GM23338 (cell line): ENCODE data around the gene CHST4. TPM values are rescaled to one million over a fixed set of nuclear protein-coding genes. Genes with fewer than 3 reads are reported as not detected.

Experiments used
- ATAC-seq: fragments of 200-7000 bp; cut with Tn5 transposase; 3 replicates; pipeline ENCODE4 v1.9.1; 2020
- DNase-seq: peaks from one replicate; pipeline ENCODE4 v3.0.0-alpha.2; 2015; ENCODE audit warnings: low spot score
- H2AFZ ChIP-seq: fragments of 200-600 bp; sonication (generic); 2 replicates; pipeline ENCODE4 v1.8.0; 2016; ENCODE audit warnings: antibody characterized with exemption, mild to moderate bottlenecking, moderate library complexity
- H3F3A ChIP-seq: fragments of 200-600 bp; sonication (generic); replicated peaks from 2 replicates; pipeline ENCODE4 v1.8.0; 2017; ENCODE audit warnings: antibody characterized with exemption, mixed run types, low read depth
- H3K27ac ChIP-seq: fragments of 200-600 bp; sonication (generic); 2 replicates; pipeline ENCODE4 v1.6.1; 2016; ENCODE audit warnings: low read depth
- H3K27me3 ChIP-seq: fragments of 200-600 bp; sonication (generic); 2 replicates; pipeline ENCODE4 v1.8.0; 2016; ENCODE audit warnings: mild to moderate bottlenecking, mixed run types, moderate library complexity; ENCODE audit not compliant: insufficient read depth
- H3K36me3 ChIP-seq: fragments of 200-600 bp; sonication (generic); 2 replicates; pipeline ENCODE4 v1.8.0; 2016; ENCODE audit warnings: mild to moderate bottlenecking; ENCODE audit not compliant: insufficient read depth
- H3K4me1 ChIP-seq: fragments of 200-600 bp; sonication (generic); 2 replicates; pipeline ENCODE4 v1.8.0; 2016; ENCODE audit warnings: mild to moderate bottlenecking, moderate library complexity; ENCODE audit not compliant: insufficient read depth
- H3K4me2 ChIP-seq: fragments of 200-600 bp; sonication (generic); 2 replicates; pipeline ENCODE4 v1.7.1; 2017; ENCODE audit warnings: mixed run types
- H3K4me3 ChIP-seq: fragments of 200-600 bp; sonication (generic); 2 replicates; pipeline ENCODE4 v1.6.1; 2016; ENCODE audit warnings: mixed run types
- H3K79me2 ChIP-seq: fragments of 200-600 bp; sonication (generic); replicated peaks from 2 replicates; pipeline ENCODE4 v1.8.0; 2017; ENCODE audit warnings: mild to moderate bottlenecking; ENCODE audit not compliant: insufficient read depth
- H3K9me2 ChIP-seq: fragments of 200-600 bp; sonication (generic); 2 replicates; pipeline ENCODE4 v1.8.0; 2017; ENCODE audit not compliant: insufficient read depth
- H4K20me1 ChIP-seq: fragments of 200-600 bp; sonication (generic); replicated peaks from 2 replicates; pipeline ENCODE4 v1.8.0; 2017; ENCODE audit warnings: mild to moderate bottlenecking; ENCODE audit not compliant: insufficient read depth
- H3K27ac Mint-ChIP-seq: 2 replicates; pipeline ENCODE4 v1.8.0; 2020; ENCODE audit warnings: inconsistent platforms, mild to moderate bottlenecking, moderate library complexity, mixed read lengths
- H3K27me3 Mint-ChIP-seq: 3 replicates; pipeline ENCODE4 v1.8.0; 2022; ENCODE audit warnings: low read depth, mild to moderate bottlenecking, moderate library complexity, mixed read lengths, inconsistent platforms; ENCODE audit not compliant: insufficient read depth, poor library complexity
- H3K36me3 Mint-ChIP-seq: 3 replicates; pipeline ENCODE4 v1.8.0; 2021; ENCODE audit warnings: low read depth, mild to moderate bottlenecking, inconsistent platforms, moderate library complexity, mixed read lengths
- H3K4me1 Mint-ChIP-seq: 3 replicates; pipeline ENCODE4 v1.8.0; 2020; ENCODE audit warnings: mild to moderate bottlenecking, inconsistent platforms, mixed read lengths
- H3K4me3 Mint-ChIP-seq: 3 replicates; pipeline ENCODE4 v1.8.0; 2021; ENCODE audit warnings: moderate library complexity, mild to moderate bottlenecking, inconsistent platforms, mixed read lengths
- H3K9me3 Mint-ChIP-seq: 3 replicates; pipeline ENCODE4 v1.8.0; 2020; ENCODE audit warnings: moderate library complexity, mild to moderate bottlenecking, inconsistent platforms, mixed read lengths
- CREB1 ChIP-seq: fragments of 250-450 bp; sonication (Bioruptor Pico); IDR thresholded peaks from 2 replicates; pipeline ENCODE4 v1.5.0; 2020; ENCODE audit warnings: low read depth, mild to moderate bottlenecking, moderate library complexity
- EZH2 ChIP-seq: fragments of 200-600 bp; sonication (generic); IDR thresholded peaks from one replicate; pipeline ENCODE4 v1.8.0; 2017; ENCODE audit warnings: antibody characterized with exemption, mild to moderate bottlenecking, low read depth; ENCODE audit not compliant: unreplicated experiment
- EZH2phosphoT487 ChIP-seq: fragments of 200-600 bp; sonication (generic); IDR thresholded peaks from one replicate; pipeline ENCODE4 v1.8.1; 2018; ENCODE audit warnings: antibody characterized with exemption; ENCODE audit not compliant: unreplicated experiment
- JUNB ChIP-seq: IDR thresholded peaks from one replicate; pipeline ENCODE4 v1.6.1; 2016; ENCODE audit warnings: antibody characterized with exemption; ENCODE audit not compliant: unreplicated experiment
- NANOG ChIP-seq: IDR thresholded peaks from 2 replicates; pipeline ENCODE4 v1.6.1; 2016; ENCODE audit warnings: antibody characterized with exemption, borderline replicate concordance
- POLR2AphosphoS5 ChIP-seq: IDR thresholded peaks from 2 replicates; pipeline ENCODE4 v1.6.1; 2016; ENCODE audit warnings: antibody characterized with exemption, low read depth
- STAT1 ChIP-seq: IDR thresholded peaks from one replicate; pipeline ENCODE4 v1.6.1; 2016; ENCODE audit warnings: antibody characterized with exemption; ENCODE audit not compliant: unreplicated experiment
- ZNF114 ChIP-seq: fragments of 250-450 bp; sonication (Bioruptor Pico); IDR thresholded peaks from 2 replicates; pipeline ENCODE4 v1.5.0; 2020; ENCODE audit warnings: mild to moderate bottlenecking, moderate library complexity
- ZNF331 ChIP-seq: fragments of 250-450 bp; sonication (Bioruptor Pico); IDR thresholded peaks from 2 replicates; pipeline ENCODE4 v1.5.0; 2020; ENCODE audit warnings: low read depth, mild to moderate bottlenecking, moderate library complexity
- long read RNA-seq: library from polyadenylated mRNA; unstranded; transcript quantifications from one replicate; pipeline ENCODE4 v2.0.0, GENCODE V29; 2020; ENCODE audit not compliant: unreplicated experiment
- polyA plus RNA-seq: library from polyadenylated mRNA; unstranded; fragments of >200 nt; fragmentation: Nextera tagmentation; extraction: Ambion mirVana; gene quantifications from 2 replicates; pipeline ENCODE4 v1.2.1, GENCODE V29; 2016
- total RNA-seq: library from RNA; depleted of rRNA; stranded (reverse); fragments of >200 nt; shearing (Covaris generic); gene quantifications from 2 replicates; pipeline ENCODE4 v1.2.3, GENCODE V29; 2014; rRNA removed
- TF ChIP-seq, protein P1 (sequence below): IDR thresholded peaks from one replicate; pipeline ENCODE4 v1.6.1; 2018; ENCODE audit warnings: antibody characterized with exemption; ENCODE audit not compliant: unreplicated experiment
- TF ChIP-seq, protein P2 (sequence below): IDR thresholded peaks from 2 replicates; pipeline ENCODE4 v1.6.1; 2016; ENCODE audit warnings: antibody characterized with exemption
- TF ChIP-seq, protein P3 (sequence below): fragments of 250-450 bp; sonication (Bioruptor Pico); IDR thresholded peaks from 2 replicates; pipeline ENCODE4 v1.5.0; 2020; ENCODE audit warnings: mild to moderate bottlenecking, moderate library complexity
- TF ChIP-seq, protein P4 (sequence below), 2 experiments: fragments of 200-600 bp in 1 of 2; sonication (generic) in 1 of 2; conservative IDR thresholded peaks; 2 replicates each; pipeline versions ENCODE4 v1.5.1 to v1.6.1; 2016 to 2017; ENCODE audit warnings: antibody characterized with exemption in 2 of 2, low read depth in 2 of 2, mild to moderate bottlenecking in 2 of 2, moderate library complexity in 1 of 2

CHST4 gene
- 16.7 and 17.8 TPM in 2 replicates for total RNA-seq
- 4.3 and 5.5 TPM in 2 replicates for polyA plus RNA-seq
- long read RNA-seq, transcript CHST4-202 (2 exons, 2,183 nt): major isoform, 6 of 7 reads
- long read RNA-seq, partial matches to known transcripts: 0 of 7 reads
- long read RNA-seq, other reads (novel, unspliced or antisense): 0 of 7 reads

DNA sequence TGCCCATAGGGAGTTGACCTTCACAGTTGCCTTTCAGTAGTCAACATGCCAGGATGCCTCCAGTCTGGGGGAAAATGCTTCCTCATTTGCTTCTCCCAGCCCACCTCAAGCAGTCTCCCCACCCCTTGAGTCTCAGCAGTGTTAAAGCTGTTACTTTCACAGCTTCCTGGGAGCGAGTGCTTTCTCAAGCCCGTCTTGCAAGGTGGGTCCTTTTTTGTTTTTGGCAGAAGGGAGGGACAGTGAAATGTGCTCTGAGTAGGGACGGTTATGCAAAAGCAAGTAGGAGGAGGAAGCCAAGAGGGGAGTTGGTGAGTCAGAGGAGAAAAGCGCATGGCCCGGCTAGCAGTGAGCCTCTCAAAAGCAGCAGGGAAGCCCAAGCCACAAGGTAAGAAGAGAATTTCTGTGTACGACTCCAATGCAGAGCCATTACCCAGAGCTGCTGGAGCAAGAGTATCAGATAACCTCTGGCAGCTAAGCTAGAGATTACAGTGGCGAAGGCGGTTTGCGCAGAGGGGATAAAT, at the start of gene CHST4:
Gene CHST4, plus strand, starts transcription at position 316 of the 521 bp plus-strand sequence. CDS start 10,252 bp downstream, outside the sequence.
- H3K27me3 ChIP-seq: no peaks in the 10 kb centered on the region
- no peaks in the 10 kb centered on the region for H3K36me3 ChIP-seq
- H2AFZ ChIP-seq: peak within 1 kb of the TSS; percentile 82; the same call in 1 of the 2 replicates
- H3K4me2 ChIP-seq: peak within 1 kb of the TSS; percentile 75
- ATAC-seq (peak; percentile 95), DNase-seq (peak; percentile 93)
- H3F3A ChIP-seq: no peaks in the 10 kb centered on the region
- Mint-ChIP-seq H3K27me3 (peaks cover 8% of the 10 kb centered on the region), H3K36me3 (no peaks in the 10 kb centered on the region), H3K9me3 (no peaks in the 10 kb centered on the region), H3K4me3 (peak within 1 kb of the TSS; percentile 77), H3K4me1 (peaks cover 27% of the 10 kb centered on the region), H3K27ac (peak within 1 kb of the TSS; percentile 99)
- H4K20me1 ChIP-seq: no peaks in the 10 kb centered on the region
- H3K9me2 ChIP-seq: no peaks in the 10 kb centered on the region
- TF ChIP-seq, protein P1, sequence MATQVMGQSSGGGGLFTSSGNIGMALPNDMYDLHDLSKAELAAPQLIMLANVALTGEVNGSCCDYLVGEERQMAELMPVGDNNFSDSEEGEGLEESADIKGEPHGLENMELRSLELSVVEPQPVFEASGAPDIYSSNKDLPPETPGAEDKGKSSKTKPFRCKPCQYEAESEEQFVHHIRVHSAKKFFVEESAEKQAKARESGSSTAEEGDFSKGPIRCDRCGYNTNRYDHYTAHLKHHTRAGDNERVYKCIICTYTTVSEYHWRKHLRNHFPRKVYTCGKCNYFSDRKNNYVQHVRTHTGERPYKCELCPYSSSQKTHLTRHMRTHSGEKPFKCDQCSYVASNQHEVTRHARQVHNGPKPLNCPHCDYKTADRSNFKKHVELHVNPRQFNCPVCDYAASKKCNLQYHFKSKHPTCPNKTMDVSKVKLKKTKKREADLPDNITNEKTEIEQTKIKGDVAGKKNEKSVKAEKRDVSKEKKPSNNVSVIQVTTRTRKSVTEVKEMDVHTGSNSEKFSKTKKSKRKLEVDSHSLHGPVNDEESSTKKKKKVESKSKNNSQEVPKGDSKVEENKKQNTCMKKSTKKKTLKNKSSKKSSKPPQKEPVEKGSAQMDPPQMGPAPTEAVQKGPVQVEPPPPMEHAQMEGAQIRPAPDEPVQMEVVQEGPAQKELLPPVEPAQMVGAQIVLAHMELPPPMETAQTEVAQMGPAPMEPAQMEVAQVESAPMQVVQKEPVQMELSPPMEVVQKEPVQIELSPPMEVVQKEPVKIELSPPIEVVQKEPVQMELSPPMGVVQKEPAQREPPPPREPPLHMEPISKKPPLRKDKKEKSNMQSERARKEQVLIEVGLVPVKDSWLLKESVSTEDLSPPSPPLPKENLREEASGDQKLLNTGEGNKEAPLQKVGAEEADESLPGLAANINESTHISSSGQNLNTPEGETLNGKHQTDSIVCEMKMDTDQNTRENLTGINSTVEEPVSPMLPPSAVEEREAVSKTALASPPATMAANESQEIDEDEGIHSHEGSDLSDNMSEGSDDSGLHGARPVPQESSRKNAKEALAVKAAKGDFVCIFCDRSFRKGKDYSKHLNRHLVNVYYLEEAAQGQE: no peak
- no peak; the same call in 1 of the 2 replicates for TF ChIP-seq CREB1 (CRISPR knock-in tag)
- TF ChIP-seq EZH2phosphoT487: no peak
- no peak for TF ChIP-seq NANOG
- no peak for TF ChIP-seq STAT1
- TF ChIP-seq, protein P2, sequence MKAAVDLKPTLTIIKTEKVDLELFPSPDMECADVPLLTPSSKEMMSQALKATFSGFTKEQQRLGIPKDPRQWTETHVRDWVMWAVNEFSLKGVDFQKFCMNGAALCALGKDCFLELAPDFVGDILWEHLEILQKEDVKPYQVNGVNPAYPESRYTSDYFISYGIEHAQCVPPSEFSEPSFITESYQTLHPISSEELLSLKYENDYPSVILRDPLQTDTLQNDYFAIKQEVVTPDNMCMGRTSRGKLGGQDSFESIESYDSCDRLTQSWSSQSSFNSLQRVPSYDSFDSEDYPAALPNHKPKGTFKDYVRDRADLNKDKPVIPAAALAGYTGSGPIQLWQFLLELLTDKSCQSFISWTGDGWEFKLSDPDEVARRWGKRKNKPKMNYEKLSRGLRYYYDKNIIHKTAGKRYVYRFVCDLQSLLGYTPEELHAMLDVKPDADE: 0 out of 2 replicates have a peak, but pooled peaks have one; percentile 27
- TF ChIP-seq, protein P3, sequence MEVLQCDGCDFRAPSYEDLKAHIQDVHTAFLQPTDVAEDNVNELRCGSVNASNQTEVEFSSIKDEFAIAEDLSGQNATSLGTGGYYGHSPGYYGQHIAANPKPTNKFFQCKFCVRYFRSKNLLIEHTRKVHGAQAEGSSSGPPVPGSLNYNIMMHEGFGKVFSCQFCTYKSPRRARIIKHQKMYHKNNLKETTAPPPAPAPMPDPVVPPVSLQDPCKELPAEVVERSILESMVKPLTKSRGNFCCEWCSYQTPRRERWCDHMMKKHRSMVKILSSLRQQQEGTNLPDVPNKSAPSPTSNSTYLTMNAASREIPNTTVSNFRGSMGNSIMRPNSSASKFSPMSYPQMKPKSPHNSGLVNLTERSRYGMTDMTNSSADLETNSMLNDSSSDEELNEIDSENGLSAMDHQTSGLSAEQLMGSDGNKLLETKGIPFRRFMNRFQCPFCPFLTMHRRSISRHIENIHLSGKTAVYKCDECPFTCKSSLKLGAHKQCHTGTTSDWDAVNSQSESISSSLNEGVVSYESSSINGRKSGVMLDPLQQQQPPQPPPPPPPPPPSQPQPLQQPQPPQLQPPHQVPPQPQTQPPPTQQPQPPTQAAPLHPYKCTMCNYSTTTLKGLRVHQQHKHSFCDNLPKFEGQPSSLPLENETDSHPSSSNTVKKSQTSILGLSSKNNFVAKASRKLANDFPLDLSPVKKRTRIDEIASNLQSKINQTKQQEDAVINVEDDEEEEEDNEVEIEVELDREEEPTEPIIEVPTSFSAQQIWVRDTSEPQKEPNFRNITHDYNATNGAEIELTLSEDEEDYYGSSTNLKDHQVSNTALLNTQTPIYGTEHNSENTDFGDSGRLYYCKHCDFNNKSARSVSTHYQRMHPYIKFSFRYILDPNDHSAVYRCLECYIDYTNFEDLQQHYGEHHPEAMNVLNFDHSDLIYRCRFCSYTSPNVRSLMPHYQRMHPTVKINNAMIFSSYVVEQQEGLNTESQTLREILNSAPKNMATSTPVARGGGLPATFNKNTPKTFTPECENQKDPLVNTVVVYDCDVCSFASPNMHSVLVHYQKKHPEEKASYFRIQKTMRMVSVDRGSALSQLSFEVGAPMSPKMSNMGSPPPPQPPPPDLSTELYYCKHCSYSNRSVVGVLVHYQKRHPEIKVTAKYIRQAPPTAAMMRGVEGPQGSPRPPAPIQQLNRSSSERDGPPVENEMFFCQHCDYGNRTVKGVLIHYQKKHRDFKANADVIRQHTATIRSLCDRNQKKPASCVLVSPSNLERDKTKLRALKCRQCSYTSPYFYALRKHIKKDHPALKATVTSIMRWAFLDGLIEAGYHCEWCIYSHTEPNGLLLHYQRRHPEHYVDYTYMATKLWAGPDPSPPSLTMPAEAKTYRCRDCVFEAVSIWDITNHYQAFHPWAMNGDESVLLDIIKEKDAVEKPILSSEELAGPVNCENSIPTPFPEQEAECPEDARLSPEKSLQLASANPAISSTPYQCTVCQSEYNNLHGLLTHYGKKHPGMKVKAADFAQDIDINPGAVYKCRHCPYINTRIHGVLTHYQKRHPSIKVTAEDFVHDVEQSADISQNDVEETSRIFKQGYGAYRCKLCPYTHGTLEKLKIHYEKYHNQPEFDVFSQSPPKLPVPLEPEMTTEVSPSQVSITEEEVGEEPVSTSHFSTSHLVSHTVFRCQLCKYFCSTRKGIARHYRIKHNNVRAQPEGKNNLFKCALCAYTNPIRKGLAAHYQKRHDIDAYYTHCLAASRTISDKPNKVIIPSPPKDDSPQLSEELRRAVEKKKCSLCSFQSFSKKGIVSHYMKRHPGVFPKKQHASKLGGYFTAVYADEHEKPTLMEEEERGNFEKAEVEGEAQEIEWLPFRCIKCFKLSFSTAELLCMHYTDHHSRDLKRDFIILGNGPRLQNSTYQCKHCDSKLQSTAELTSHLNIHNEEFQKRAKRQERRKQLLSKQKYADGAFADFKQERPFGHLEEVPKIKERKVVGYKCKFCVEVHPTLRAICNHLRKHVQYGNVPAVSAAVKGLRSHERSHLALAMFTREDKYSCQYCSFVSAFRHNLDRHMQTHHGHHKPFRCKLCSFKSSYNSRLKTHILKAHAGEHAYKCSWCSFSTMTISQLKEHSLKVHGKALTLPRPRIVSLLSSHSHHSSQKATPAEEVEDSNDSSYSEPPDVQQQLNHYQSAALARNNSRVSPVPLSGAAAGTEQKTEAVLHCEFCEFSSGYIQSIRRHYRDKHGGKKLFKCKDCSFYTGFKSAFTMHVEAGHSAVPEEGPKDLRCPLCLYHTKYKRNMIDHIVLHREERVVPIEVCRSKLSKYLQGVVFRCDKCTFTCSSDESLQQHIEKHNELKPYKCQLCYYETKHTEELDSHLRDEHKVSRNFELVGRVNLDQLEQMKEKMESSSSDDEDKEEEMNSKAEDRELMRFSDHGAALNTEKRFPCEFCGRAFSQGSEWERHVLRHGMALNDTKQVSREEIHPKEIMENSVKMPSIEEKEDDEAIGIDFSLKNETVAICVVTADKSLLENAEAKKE: no peak; the same call in 1 of the 2 replicates
- peak; percentile 65 for TF ChIP-seq POLR2AphosphoS5
- no peak for TF ChIP-seq ZNF331
- no peak for TF ChIP-seq ZNF114 (CRISPR knock-in tag)
- TF ChIP-seq JUNB: no peak
- TF ChIP-seq EZH2: no peak
- TF ChIP-seq, protein P4, sequence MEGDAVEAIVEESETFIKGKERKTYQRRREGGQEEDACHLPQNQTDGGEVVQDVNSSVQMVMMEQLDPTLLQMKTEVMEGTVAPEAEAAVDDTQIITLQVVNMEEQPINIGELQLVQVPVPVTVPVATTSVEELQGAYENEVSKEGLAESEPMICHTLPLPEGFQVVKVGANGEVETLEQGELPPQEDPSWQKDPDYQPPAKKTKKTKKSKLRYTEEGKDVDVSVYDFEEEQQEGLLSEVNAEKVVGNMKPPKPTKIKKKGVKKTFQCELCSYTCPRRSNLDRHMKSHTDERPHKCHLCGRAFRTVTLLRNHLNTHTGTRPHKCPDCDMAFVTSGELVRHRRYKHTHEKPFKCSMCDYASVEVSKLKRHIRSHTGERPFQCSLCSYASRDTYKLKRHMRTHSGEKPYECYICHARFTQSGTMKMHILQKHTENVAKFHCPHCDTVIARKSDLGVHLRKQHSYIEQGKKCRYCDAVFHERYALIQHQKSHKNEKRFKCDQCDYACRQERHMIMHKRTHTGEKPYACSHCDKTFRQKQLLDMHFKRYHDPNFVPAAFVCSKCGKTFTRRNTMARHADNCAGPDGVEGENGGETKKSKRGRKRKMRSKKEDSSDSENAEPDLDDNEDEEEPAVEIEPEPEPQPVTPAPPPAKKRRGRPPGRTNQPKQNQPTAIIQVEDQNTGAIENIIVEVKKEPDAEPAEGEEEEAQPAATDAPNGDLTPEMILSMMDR (conservative IDR thresholded peaks at IDR 0.05; ENCODE audit: low read depth in 2 of 2): no peak
- H3K4me1 ChIP-seq: peaks cover 27% of the 10 kb centered on the region
- H3K27ac ChIP-seq: peak within 1 kb of the TSS; percentile 95
- H3K4me3 ChIP-seq: peak within 1 kb of the TSS; percentile 48
- H3K79me2 ChIP-seq: peaks cover 19% of the 10 kb centered on the region; the same call in 1 of the 2 replicates
